ENCODE data around the gene KRTAP5-6. TPM values are rescaled to one million over a fixed set of nuclear protein-coding genes. Genes with fewer than 3 reads are reported as not detected.
"Not testable (repeated sequence)": the region's sequence is repeated elsewhere in the genome, so short reads cannot be mapped to it uniquely, and the experiment has no call there.

KRTAP5-6 gene
- polyA plus RNA-seq, 4 donors, result 0.14 TPM; not detected in 3

DNA sequence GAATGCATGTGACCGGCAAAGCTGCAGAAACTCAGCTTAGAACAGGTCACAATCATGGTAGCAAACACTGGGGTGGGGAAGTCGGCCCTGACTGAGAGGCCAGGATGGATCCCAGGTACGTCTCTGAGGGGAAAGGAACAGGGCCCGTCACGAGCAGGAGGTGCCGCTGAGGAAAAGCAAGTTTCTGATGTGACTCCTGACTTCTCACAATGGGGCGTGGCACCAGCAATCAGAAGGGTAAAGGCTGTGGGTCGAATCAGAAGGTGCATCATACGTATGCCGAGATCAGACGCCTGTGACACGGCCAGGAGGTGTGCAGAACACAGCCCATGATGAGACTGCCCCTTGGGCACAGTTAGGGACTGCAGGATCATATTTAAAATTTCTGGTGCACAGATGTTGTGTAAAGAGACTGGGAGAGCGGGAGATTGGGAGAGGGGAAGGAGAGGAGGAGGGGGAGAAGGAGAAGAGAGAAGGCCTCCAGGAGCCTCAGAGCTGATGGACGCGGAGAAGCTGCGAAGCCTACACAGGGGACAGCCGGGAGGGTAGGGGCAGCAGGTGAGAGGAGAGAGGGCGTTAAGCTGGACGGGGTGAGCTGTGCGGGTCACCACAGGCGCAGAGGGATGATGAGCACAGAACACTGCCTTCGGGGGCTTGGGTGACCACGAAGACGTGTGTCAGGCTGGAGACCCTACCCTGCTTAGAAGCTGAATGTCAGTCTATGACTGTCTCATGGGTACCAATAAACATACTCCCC, 36.7 kb upstream of the KRTAP5-6 start:
- DNase-seq (ENCODE audit: low read depth in 4 of 4, low spot score in 3 of 4), result no peak

DNA sequence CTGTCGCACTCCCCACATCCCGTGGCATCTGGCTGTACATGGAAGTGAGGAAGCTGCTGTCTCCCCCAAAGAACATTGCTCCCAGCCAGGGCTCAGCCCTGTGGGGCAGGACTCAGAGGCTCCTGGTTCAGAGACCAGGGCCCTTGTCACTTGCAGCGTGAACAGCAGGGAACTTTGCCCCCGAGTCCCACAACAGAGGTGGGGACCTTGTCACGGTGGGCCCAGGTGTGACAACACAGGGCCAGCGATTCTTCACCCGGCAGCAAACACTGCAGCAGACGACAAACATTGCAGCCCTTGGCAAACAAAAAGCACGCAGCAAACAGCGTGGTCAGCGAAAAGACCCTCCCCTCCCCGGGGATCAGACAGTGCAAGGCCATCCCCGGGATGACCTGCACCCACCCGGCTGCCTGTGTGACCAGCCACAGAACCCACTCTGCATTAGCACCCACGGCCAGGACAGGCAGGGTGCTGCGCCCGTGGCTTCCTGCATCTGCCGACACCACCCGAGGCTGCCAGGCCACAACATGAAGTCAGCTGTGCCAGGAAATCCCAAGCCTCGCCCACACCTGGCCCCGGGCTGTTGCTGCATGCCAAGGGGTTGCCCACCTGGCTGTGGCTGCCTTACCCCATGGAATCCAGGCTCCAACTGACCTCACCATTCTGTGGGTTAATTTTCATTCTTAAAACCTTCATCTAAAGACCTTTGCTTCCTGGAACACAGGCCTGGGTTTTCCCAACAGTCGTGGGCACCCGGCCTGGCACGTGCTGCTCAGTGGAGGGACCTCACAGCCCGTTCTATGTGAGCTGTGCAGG, 35.3 kb upstream of the KRTAP5-6 start:
- not testable (repeated sequence) for DNase-seq (ENCODE audit: low read depth in 4 of 4, low spot score in 3 of 4)

DNA sequence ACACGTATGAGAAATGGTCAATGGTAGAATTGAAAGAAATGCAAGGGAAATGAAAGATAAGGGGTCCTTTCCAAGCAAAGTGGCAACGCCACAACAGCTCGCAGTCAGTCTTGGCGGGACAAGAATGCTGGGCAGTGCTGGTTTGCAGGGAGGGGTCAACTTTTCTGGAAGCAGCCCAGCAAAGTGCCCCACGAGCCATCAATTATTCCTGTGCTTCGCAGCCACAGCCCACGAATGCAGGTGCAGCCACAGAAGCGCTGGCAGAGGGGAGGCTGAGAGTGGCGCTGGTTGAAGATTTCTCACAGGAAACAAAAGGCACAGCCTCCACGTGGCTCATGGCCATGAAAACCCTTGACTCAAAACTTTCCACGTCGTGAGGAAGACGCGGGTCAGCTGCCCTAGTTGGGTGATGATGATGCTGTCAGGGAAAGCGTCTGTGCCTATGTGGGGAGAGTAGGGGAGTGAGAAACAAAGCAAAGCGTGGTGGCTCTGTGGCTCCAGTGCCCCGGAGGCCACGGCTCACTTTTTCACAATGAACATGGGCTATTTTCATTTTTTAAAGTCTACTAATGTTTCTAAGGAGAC, 34.2 kb upstream of the KRTAP5-6 start:
- DNase-seq (ENCODE audit: low read depth in 4 of 4, low spot score in 3 of 4), result not testable (repeated sequence)

DNA sequence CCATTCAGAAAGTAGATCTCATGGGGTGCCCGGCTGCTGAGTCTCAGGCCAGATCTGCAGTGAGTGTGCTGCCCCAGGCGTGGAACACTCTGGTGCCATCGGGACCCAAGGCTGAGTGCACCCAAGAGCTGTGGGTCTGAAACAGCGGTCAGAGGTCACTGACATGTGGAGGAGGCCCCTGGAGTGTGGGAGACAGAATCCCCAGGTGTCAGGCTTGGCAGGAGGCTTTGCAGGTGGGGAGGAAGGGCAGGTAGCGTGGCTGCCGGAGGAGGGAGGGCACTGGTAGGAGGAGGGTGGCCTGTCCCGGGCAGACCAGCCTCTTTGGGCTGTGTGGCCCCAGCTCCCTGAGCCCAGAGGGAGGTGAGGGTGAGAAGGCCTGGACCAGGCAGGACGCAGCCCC, 31.7 kb upstream of the KRTAP5-6 start:
- no peak for DNase-seq (ENCODE audit: low read depth in 4 of 4, low spot score in 3 of 4)

DNA sequence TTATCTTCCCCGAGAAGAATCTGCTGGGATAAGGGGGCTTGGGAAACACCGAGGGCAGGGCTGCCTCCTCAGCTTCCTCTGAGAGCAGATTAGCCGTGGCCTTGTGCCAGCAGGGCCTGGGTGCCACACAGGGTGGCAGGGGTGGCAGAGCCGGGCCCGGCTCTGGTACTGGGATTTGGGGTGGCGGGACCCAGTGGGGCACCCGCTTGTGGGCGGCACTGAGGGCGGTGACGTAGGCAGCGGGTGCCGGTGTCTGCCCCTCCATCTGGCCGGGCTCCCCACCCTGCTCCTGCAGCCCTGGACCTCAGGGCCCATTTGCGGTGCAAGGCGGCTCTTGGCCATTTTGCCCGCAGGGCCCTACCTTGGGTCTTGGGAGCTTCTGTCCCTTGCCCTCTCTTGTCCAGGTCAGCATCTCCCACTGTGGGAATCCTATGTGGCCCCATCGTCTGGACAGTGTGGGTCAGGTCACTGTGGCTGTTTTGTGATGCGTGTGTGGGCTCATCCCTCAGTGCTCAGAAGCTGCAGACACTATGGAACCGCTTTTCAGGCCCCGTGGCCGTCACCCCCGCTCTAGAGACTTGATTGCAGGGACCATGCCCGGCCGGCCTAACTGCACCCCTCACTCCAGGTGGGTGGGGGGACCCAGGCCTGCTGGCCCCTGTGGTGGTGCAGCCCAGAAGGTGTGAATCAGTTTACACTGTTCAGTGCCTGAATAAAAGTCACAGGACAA, 29.7 kb upstream of the KRTAP5-6 start:
- no peak for DNase-seq (ENCODE audit: low read depth in 4 of 4, low spot score in 3 of 4)

DNA sequence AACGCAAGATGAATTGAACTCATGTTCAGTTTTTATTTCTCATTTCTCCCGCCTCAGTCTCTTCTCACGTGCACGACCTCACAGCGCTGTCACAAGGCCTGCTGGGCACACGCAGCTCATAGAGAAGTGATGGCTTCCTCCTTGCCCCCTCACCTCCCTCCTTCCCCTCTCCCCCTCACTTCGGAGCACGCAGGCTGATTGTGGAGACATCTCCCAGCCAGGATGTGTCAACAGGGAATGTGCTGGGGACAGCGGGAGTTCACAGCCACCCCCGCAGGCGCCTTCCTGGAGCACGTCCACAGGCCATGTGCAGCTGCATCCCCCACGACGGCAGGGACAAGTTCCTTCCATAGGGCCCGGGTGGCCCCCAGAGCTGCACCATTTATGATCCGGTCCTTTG, 29.1 kb upstream of the KRTAP5-6 start:
- peak in 3 of 4 donors; percentile 35 to 73 (median 56) for DNase-seq (ENCODE audit: low read depth in 4 of 4, low spot score in 3 of 4)

DNA sequence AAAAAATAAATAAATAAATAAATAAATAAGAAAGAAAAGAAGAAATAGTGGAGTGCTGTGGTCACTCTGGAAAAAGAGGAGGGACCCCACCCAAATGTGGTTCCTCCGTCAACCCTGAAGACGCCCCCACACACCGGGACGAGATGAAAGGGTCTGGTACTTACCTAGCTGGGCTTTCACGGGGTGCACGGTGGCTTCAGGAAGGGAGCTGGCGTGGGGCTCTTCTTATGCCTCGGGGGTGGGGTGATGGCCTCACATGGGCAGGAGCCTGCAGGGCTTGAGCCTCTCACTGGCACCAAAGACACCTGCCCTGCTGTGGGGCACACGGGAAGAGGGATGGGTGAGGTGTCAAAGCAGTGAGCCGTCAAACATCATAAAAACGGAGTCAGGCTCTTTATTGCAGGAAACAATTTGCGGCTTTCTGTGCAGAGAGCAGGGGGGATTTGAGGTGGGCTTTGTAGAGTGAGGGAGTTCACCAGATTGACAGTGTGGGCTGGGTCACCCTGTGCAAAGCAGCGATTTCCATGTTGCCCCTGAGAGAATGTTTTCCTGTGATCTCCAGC, 28.0 kb upstream of the KRTAP5-6 start:
- DNase-seq (ENCODE audit: low read depth in 4 of 4, low spot score in 3 of 4), result no peak

DNA sequence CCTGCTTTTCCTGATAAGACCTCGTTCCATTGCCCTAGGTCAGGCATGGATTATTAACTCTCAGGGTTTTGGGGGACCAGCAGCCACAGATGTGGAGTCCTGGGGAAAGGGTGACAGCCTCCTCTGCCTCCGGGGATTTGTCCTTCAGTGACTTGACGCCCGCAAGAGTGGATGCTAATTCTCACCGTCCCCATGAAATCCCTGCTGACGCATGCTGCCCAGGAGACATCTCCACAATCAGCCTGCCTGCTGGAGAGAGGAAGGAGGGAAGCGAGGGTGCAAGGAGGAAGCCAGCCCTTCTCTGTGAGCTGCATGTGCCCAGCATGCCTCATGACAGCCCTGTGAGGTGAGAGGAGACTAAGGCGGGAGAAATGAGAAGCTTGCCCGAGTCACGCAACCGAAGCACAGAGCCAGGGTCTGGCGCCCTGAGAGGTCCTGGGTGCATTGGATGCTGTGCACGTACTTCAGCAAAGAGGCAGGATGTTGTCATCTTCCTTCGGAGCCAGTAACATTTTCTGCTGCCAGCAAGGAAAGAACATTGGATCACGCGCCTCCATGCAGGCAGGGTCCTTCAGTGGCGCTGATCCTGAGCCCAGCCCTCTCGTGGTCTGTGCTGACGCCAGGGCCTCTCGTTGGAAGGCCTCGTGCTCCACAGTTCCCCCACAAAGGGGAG, 27.3 kb upstream of the KRTAP5-6 start:
- DNase-seq (ENCODE audit: low read depth in 4 of 4, low spot score in 3 of 4), result no peak

DNA sequence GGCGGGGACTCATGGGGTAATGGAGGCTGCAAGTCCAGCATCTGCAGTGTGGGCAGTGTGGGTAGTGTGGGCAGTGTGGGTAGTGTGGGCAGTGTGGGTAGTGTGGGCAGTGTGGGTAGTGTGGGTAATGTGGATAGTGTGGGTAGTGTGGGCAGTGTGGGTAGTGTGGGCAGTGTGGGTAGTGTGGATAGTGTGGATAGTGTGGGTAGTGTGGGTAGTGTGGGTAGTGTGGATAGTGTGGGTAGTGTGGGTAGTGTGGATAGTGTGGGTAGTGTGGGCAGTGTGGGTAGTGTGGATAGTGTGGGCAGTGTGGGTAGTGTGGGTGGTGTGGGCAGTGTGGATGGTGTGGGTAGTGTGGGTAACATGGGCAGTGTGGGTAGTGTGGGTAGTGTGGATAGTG, 26.5 kb upstream of the KRTAP5-6 start:
- DNase-seq (ENCODE audit: low read depth in 4 of 4, low spot score in 3 of 4), result not testable (repeated sequence)

DNA sequence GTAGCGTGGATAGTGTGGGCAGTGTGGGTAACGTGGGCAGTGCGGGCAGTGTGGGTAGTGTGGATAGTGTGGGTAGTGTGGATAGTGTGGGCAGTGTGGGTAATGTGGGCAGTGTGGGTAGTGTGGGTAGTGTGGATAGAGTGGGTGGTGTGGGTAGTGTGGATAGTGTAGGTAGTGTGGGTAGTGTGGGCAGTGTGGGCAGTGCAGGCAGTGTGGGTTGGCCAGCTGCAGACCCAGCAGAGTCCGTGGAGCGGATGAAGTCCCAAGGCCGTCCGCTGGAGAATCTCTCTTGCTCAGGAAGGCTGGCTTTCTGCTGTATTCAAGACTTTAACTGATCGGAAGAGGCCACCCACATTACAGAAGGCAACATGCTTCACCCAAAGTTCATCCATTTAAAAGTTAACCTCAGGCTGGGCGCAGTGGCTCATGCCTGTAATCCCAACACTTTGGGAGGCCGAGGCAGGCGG, 26.1 kb upstream of the KRTAP5-6 start:
- DNase-seq (ENCODE audit: low read depth in 4 of 4, low spot score in 3 of 4), result no peak

DNA sequence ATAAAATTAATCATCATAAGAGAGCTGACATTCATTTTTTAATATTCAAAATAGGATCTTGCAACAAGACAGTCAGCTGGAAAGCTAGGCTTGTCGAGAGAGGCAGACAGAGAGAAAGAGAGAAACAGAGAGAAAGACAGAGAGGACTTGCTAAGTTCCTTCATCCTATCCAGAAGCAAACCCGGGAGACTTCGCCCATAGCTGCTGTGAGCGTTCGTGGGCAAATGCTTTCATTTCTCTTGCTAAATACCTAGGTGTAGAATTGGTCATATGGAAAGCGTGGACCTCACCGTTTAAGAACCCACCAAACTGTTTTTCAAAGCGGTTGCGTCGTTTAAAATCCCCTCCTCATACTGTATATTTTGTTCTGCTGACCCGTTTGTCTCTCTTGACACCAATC, 25.3 kb upstream of the KRTAP5-6 start:
- DNase-seq (ENCODE audit: low read depth in 4 of 4, low spot score in 3 of 4), result no peak

DNA sequence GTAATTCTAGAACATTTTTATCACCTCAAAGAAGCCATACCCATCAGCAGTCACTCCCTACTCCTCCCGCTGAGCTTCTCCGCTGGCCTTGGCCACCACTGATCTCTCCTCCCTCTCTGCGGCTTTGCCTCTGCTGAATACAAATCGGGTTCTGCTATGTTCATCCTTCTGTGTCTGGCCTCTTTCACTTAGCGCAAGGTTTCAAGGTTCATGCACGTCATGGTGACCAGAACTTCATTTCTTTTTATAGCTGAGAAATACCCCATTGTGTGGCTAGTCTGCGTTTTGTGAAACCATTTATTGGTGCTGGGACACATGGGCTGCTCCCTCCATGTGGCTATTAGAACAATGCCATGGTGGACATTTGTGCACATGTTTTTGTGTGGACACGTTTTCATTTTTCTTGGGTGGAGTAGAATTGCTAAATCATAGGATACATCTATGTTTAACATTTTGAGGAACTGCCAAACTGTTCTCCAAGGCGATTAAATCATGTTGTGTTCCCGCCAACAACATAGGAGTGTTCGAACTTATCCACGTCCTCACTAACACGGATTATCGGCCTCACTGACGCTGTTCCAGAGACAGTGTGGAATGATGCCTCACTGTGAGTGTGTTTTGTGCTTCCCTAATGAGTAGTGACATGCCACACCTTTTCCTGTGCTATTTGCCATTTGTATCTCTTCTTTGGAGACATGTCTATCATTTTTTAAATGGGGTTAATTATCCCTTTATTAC, 24.2 kb upstream of the KRTAP5-6 start:
- no peak for DNase-seq (ENCODE audit: low read depth in 4 of 4, low spot score in 3 of 4)

DNA sequence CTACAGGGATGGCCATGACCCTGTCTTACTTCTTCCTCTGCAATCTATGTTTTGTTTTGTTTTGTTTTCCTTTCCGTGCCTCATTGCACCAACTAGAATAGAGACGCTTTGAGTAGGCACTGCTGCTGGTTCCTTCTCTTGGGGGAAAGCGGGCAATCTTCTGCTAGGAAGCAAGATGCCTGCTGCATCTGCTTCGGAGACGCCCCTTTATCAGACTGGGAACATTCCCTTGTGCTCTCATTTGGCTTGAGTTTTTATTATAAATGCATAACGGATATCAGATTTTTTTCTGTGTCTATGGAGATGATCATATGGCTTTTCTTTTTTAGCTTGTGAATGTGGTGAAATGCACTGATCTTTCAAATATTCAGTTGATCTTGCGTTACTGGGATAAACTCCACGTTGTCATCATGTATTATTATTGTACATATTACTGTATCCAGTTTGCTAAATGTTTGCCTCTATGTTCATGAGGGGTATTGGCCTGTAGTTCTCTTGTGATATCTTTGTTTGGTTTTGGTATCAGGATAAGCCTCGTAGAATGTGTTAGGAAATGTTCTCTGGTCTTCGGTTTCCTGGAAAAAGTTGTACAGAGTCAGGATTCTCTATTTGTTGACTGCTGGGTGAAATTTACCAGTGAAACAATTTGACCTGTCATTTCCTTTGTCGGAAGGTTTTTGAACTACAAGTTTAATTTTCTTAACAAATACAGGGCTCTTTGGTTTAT, 23.4 kb upstream of the KRTAP5-6 start:
- DNase-seq (ENCODE audit: low read depth in 4 of 4, low spot score in 3 of 4), result no peak

DNA sequence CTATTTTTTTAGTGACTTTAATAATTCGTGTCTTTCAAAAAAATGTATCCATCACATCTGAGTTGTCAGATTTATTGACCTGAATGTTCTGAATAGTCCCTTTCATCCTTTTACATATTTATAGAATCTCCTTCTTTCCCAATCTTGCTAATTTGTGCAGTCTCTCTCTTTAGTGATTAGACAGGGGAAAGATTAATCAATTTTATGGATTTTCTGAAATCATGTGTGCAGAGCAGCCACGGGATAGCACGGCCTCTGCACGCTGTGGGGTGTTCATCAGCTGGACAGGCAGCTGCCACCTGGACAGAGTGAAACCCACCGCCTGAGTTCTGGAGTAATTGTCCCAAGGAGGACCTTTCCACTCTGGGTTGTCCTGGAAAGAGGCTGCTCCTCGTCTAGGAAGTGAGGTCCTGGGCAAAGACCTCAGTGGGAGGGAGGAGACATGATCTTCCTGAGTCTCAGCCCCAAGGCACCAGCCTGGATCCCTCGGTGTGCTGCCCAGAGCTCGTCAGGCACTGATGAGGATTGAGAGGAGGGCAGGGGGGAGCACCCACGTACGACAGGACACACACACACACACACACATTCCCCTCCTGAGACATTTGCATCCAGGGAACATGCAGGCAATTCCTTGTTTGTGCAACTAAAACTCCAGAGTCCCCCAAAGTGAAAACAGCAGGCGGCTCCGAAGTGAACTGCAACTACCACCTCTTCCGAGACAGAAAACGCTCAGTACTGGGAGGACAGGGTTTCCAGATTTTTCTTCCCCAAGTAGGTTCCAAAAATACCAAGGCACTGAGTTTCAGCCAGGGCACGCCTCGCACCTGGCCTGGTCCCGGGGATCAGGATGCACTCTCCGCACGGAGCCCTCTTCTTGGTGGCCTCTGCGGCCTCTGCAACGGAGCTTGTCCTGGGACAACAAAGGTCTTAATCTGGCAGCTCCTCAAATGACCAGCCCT, 22.5 kb upstream of the KRTAP5-6 start:
- DNase-seq (ENCODE audit: low read depth in 4 of 4, low spot score in 3 of 4), result no peak

DNA sequence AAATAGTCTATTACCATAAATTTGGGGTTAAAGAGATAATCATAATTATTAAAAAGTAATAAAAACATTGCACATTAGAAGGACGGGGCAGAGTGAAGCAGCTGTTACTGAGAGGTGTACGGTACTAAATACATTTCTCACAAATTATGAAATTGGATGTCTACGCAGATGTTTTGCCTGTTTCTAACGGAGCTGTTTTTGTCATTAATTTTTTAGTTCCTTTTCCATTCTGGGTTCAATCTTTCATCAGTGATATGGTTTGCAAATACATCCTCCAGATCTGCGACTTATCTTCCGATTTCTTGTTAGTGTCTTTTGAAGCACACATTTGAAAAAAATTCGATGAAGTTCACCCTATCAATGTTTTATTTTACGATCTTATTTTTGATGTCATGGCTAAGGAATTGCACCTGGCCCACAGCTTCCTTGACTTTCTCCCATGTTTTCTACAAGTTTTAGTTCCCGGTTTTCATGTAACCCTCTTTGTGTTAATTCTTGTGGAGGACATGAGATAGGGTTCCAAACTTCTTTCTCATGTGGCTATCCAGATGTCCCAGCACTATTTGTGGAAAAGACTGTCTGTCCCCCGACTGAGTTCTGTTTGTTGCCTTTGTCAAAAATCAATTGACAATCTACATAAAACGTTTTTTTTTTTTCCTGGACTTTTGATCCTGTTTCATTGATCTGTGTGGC, 21.3 kb upstream of the KRTAP5-6 start:
- no peak for DNase-seq (ENCODE audit: low read depth in 4 of 4, low spot score in 3 of 4)

DNA sequence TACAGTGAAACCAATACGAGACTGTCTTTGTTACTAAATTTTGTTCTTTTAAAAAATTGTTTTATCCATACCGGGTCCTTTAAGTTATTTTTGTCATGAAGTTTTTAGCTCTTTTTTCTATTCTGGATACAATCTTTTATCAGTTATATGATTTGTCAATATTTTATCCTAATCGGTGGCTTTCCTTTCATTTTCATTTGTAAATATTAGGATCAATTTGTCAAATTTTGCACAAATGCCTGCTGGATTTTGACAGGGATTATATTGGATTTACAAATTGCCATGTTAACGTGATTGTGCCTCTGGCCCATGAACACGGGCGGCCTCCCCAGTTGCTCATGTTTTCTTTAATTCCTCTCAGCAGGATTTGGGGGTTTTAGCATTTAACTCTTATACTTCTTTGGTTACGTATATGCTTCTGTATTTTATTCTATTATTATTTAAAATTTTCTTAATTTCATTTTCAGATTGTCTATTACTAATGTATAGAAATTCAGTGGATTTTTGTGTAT, 20.7 kb upstream of the KRTAP5-6 start:
- DNase-seq (ENCODE audit: low read depth in 4 of 4, low spot score in 3 of 4), result no peak

DNA sequence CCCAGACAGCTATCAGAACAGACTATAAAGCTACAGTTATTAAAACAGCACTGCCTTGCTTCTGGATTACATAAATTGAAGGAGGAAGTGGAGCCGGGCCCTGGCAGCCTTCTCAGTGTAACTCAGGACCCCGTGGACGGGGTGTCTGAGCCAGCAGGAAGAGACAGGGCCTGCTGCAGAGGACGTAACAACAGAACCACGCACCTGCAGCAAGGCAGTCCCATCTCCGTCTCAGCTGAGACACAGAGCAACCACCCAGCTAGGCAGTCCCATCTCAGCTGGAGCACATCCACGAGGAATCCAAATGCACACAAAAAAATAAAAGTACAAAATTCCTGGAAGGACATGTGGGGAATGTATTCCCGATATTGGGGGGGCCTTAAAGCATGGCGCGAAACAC, 17.1 kb upstream of the KRTAP5-6 start:
- no peak for DNase-seq (ENCODE audit: low read depth in 4 of 4, low spot score in 3 of 4)
